ENCODE data around the gene SLC25A14. TPM values are rescaled to one million over a fixed set of nuclear protein-coding genes. Genes with fewer than 3 reads are reported as not detected.
"Not testable (repeated sequence)": the region's sequence is repeated elsewhere in the genome, so short reads cannot be mapped to it uniquely, and the experiment has no call there.

SLC25A14 gene, protein sequence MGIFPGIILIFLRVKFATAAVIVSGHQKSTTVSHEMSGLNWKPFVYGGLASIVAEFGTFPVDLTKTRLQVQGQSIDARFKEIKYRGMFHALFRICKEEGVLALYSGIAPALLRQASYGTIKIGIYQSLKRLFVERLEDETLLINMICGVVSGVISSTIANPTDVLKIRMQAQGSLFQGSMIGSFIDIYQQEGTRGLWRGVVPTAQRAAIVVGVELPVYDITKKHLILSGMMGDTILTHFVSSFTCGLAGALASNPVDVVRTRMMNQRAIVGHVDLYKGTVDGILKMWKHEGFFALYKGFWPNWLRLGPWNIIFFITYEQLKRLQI
- polyA plus RNA-seq (2013, experiment 1 of 2) = 20.2 TPM
- 20.0 TPM for polyA plus RNA-seq (2013, experiment 2 of 2)

DNA sequence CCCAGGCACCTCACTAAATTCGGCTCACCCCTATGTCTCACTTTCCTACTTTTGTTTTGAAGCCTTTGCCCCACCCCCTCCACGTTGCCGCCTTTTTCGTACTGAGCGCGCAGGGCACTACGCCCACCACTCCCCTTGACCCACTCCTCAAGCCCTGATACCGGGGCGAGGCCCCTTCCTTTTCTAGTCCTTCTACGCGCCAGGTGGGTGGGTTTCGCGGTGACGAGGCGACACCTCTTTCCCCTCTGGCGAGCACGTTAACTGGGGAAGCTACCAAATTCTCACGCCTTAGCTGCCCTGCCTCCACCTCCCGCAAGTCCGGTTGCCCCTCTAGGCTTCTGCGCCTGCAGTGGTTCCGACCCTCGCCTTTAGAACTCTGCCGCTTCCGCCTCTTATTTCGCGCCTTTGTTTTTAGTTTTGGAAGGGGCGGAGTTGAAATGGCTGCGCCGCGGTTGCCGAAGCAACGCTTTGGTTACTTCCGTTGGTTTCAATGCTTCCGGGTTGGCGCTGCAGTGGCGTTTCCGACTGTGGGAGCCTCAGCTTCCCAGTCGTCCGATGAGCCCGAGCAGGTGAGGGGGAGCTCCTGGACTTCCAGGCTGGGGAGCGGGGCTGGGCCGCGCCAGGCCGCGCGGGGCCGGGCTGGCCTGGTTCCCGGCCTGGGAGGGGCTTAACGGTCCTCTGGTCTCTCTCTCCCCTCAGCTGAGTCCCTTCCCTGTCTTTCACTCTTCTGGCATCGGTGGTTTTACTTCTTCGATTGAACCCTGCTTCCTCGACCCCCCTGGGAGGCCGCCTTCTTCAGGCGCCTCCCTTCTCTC, at the start of gene SLC25A14:
Gene SLC25A14, plus strand, starts transcription at position 512 of the 815 bp plus-strand sequence. CDS start 360 bp downstream, outside the sequence.
- H3K4me1 ChIP-seq (ENCODE audit: control insufficient read depth, insufficient read depth, low read length, poor library complexity, severe bottlenecking) = peaks cover 9% of the 10 kb centered on the region
- no peaks in the 10 kb centered on the region for H3K36me3 ChIP-seq (ENCODE audit: control insufficient read depth, insufficient read depth, low read length)
- peak within 1 kb of the TSS; percentile 55 for H3K4me3 ChIP-seq (ENCODE audit: extremely low read depth, insufficient read depth, low read length, poor library complexity, severe bottlenecking)
- H3K27ac ChIP-seq (ENCODE audit: low read depth, low read length, severe bottlenecking) = peak within 1 kb of the TSS; percentile 66
- no peaks in the 10 kb centered on the region for H3K9me3 ChIP-seq (ENCODE audit: control insufficient read depth, low read length)
- 0 to 3% methylated on average over 23 to 30 of the region's 55 CpGs for WGBS, 2 experiments (ENCODE audit: insufficient coverage in 2 of 2)

DNA sequence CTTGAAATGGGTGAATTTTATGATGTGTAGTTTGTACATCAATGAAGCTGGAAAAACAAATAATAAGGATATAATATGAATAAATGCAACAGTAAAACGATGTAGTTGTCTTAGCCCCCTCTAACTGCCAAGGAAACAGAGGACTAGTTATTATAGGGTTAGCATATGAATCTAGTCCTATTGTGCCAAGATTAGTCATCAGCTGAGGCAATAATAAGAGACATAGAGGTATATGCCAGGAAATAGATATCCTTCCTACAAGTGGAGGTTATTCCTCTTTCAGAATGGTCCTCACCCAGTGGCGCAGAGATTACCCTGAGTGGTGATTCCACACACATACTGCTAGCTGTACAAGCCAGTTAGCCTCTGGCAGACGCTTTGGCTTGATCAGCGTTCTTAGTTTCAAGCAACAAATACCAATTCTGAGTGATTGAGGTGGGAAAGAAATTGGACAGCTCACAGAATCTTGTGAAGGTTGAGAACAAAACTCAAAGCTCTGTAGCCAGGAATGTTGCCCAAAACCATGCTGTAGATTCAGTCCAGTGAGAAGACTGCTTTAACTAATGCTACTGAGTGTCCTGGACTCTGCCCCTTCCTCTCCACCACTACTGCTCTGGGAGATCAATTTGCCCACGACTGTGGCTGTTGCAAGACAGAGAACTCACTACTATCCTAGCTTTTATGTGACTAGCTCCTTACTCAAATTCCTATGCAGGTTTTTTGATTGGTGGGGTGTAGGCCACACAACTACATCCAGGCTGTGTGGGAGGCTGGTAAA, 44.0 kb upstream of the SLC25A14 start:
- Histone ChIP-seq H3K27ac (ENCODE audit: low read depth, low read length, severe bottlenecking) (no peak overlapping the region), H3K9me3 (ENCODE audit: control insufficient read depth, low read length) (no peaks in the 10 kb centered on the region), H3K4me1 (ENCODE audit: control insufficient read depth, insufficient read depth, low read length, poor library complexity, severe bottlenecking) (peaks cover 6% of the 10 kb centered on the region), H3K36me3 (ENCODE audit: control insufficient read depth, insufficient read depth, low read length) (no peaks in the 10 kb centered on the region), H3K4me3 (ENCODE audit: extremely low read depth, insufficient read depth, low read length, poor library complexity, severe bottlenecking) (no peak overlapping the region)
- 100% methylated on average over 2 of the region's 5 CpGs; no CpG with 5 or more reads in 1 of the 2 experiments for WGBS, 2 experiments (ENCODE audit: insufficient coverage in 2 of 2)

DNA sequence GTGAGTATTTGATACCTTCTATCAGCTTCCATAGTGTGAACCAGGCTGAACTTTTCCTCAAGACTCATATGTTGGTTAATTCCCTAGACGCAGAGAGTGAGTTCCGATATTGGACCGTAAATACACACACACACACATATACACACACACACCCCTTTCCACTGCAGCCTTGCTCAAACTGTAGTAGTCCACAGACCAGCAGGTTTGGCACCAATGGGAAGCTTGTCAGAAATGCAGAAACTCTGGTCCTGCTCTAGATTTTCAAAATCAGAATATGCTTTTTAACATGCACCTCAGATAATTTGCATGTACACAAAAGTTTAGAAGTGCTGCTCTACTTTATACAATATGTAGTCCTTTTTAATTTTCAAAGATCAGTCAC, 43.4 kb upstream of the SLC25A14 start:
- Histone ChIP-seq H3K9me3 (ENCODE audit: control insufficient read depth, low read length) (no peaks in the 10 kb centered on the region), H3K36me3 (ENCODE audit: control insufficient read depth, insufficient read depth, low read length) (no peaks in the 10 kb centered on the region), H3K4me1 (ENCODE audit: control insufficient read depth, insufficient read depth, low read length, poor library complexity, severe bottlenecking) (peaks cover 6% of the 10 kb centered on the region), H3K27ac (ENCODE audit: low read depth, low read length, severe bottlenecking) (peak overlapping the region; percentile 59), H3K4me3 (ENCODE audit: extremely low read depth, insufficient read depth, low read length, poor library complexity, severe bottlenecking) (no peak overlapping the region)
- WGBS, 2 experiments (ENCODE audit: insufficient coverage in 2 of 2) = no CpG with 5 or more reads among the region's 3 CpGs

DNA sequence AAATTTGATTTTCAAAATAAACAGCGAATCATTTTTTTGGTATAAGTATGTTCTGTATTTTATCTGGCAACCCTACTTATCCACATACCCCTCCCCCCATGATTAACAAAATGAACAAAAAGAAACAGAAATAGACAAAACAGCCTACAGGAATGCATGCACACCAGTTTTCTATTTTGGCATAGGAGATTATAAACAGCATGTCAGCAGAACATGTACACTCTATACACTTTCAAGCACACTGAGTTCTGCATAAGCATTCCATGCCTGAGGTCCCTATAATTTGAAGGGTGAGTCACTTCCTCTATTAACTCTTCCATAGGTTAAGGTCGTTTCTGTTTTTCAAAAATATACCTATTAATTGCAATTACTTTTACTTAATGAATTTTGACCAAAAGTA, 43.0 kb upstream of the SLC25A14 start:
- H3K27ac ChIP-seq (ENCODE audit: low read depth, low read length, severe bottlenecking) = peak overlapping the region; percentile 59
- H3K9me3 ChIP-seq (ENCODE audit: control insufficient read depth, low read length) = no peaks in the 10 kb centered on the region
- H3K36me3 ChIP-seq (ENCODE audit: control insufficient read depth, insufficient read depth, low read length) = no peaks in the 10 kb centered on the region
- no CpG with 5 or more reads among the region's 2 CpGs for WGBS, 2 experiments (ENCODE audit: insufficient coverage in 2 of 2)
- peaks cover 6% of the 10 kb centered on the region for H3K4me1 ChIP-seq (ENCODE audit: control insufficient read depth, insufficient read depth, low read length, poor library complexity, severe bottlenecking)
- no peak overlapping the region for H3K4me3 ChIP-seq (ENCODE audit: extremely low read depth, insufficient read depth, low read length, poor library complexity, severe bottlenecking)

DNA sequence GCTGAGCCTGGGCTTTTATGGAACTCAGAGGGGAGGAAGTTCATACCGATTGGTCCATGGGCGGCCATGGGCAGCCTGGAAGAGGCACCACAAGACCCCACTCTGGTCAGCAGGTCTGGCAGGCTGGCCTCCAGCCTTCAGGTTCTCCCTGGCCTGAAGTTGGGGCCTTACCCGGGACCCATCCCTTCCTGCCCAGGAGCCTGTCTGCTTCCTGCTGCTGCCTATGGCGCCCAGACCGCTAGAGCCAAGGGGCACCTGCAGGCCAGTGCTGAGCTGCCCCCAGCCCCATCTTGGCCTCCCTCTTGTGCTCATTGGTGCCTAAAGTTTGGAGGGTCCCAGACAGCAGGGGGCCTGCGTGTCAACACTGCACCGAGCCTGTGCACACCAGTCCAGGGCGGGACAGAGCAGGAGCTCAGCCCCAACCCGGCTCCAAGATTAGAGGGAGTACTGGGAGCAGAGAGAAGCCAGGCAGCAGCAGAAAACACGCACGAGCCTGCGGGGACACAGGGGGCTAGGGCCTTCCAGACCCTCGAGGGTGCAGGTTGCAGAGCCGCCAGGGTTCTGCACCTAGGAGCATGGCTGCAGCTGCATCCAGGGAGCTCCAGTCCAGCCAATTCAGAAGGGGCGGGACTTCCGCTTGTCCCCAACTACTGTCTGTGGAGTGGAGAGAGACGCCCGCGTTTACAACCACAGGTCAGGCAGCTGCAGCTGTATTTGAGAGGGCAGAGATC, 40.3 kb upstream of the SLC25A14 start:
- no peaks in the 10 kb centered on the region for H3K9me3 ChIP-seq (ENCODE audit: control insufficient read depth, low read length)
- H3K36me3 ChIP-seq (ENCODE audit: control insufficient read depth, insufficient read depth, low read length) = no peaks in the 10 kb centered on the region
- peaks cover 6% of the 10 kb centered on the region for H3K4me1 ChIP-seq (ENCODE audit: control insufficient read depth, insufficient read depth, low read length, poor library complexity, severe bottlenecking)
- WGBS, 2 experiments (ENCODE audit: insufficient coverage in 2 of 2) = 90% methylated on average over 8 of the region's 19 CpGs; no CpG with 5 or more reads in 1 of the 2 experiments
- no peak overlapping the region for H3K27ac ChIP-seq (ENCODE audit: low read depth, low read length, severe bottlenecking)
- H3K4me3 ChIP-seq (ENCODE audit: extremely low read depth, insufficient read depth, low read length, poor library complexity, severe bottlenecking) = no peak overlapping the region

DNA sequence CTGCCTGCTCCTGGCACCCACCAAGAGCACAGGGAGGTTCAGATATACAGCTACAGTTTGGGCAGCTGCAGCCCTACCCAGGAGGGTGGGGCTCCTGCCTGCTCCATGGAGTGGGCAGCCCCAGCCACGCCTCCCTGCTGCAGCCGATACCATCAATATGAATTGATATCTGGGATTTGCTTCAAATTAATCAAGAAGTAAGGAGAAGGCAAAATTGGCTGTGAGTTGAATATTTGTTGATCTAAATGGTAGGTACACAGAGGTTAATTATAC, 39.8 kb upstream of the SLC25A14 start:
- WGBS, 2 experiments (ENCODE audit: insufficient coverage in 2 of 2) = no CpG with 5 or more reads among the region's 2 CpGs
- Histone ChIP-seq H3K4me3 (ENCODE audit: extremely low read depth, insufficient read depth, low read length, poor library complexity, severe bottlenecking) (no peak overlapping the region), H3K27ac (ENCODE audit: low read depth, low read length, severe bottlenecking) (no peak overlapping the region), H3K36me3 (ENCODE audit: control insufficient read depth, insufficient read depth, low read length) (no peaks in the 10 kb centered on the region), H3K9me3 (ENCODE audit: control insufficient read depth, low read length) (no peaks in the 10 kb centered on the region), H3K4me1 (ENCODE audit: control insufficient read depth, insufficient read depth, low read length, poor library complexity, severe bottlenecking) (peaks cover 6% of the 10 kb centered on the region)

DNA sequence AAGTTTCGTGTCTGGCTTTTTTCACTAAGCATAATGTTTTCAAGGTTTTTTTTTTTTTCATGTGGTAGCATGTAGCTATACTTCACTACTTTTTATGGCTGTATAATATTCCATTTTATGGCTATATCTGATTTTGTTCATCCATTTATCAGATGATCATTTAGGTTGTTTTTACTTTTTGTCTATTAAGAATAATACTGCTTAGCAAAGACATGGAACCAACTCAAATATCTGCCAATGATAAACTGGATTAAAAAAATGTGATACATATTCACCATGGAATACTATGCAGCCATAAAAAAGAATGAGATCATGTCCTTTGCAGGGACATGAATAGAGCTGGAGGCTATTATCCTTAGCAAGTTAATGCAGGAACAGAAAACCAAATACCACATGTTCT, 38.3 kb upstream of the SLC25A14 start:
- peaks cover 5% of the 10 kb centered on the region for H3K4me1 ChIP-seq (ENCODE audit: control insufficient read depth, insufficient read depth, low read length, poor library complexity, severe bottlenecking)
- no peak overlapping the region for H3K27ac ChIP-seq (ENCODE audit: low read depth, low read length, severe bottlenecking)
- no peak overlapping the region for H3K4me3 ChIP-seq (ENCODE audit: extremely low read depth, insufficient read depth, low read length, poor library complexity, severe bottlenecking)
- no CpG with 5 or more reads among the region's 1 CpG for WGBS, 2 experiments (ENCODE audit: insufficient coverage in 2 of 2)
- no peaks in the 10 kb centered on the region for H3K36me3 ChIP-seq (ENCODE audit: control insufficient read depth, insufficient read depth, low read length)
- H3K9me3 ChIP-seq (ENCODE audit: control insufficient read depth, low read length) = no peaks in the 10 kb centered on the region

DNA sequence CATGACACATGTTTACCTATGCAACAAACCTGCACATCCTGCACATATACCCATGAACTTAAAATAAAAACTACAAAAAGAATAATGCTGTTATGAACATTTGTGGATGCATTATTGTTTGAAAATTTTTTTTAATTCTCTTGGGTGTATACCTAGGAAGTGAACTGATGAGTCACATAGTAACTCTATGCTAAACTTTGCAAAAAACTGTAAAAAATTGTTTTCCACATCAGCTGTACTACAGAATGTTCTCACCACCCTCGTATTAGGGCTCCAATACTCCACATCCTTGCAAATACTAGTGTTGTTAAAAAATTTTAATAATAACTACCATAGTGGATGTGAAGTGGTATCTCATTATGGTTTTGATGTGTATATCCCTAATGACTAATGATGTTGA, 37.7 kb upstream of the SLC25A14 start:
- Histone ChIP-seq H3K27ac (ENCODE audit: low read depth, low read length, severe bottlenecking) (no peak overlapping the region), H3K36me3 (ENCODE audit: control insufficient read depth, insufficient read depth, low read length) (no peaks in the 10 kb centered on the region), H3K4me1 (ENCODE audit: control insufficient read depth, insufficient read depth, low read length, poor library complexity, severe bottlenecking) (no peaks in the 10 kb centered on the region), H3K9me3 (ENCODE audit: control insufficient read depth, low read length) (no peaks in the 10 kb centered on the region), H3K4me3 (ENCODE audit: extremely low read depth, insufficient read depth, low read length, poor library complexity, severe bottlenecking) (no peak overlapping the region)
- no CpG with 5 or more reads among the region's 1 CpG for WGBS, 2 experiments (ENCODE audit: insufficient coverage in 2 of 2)

DNA sequence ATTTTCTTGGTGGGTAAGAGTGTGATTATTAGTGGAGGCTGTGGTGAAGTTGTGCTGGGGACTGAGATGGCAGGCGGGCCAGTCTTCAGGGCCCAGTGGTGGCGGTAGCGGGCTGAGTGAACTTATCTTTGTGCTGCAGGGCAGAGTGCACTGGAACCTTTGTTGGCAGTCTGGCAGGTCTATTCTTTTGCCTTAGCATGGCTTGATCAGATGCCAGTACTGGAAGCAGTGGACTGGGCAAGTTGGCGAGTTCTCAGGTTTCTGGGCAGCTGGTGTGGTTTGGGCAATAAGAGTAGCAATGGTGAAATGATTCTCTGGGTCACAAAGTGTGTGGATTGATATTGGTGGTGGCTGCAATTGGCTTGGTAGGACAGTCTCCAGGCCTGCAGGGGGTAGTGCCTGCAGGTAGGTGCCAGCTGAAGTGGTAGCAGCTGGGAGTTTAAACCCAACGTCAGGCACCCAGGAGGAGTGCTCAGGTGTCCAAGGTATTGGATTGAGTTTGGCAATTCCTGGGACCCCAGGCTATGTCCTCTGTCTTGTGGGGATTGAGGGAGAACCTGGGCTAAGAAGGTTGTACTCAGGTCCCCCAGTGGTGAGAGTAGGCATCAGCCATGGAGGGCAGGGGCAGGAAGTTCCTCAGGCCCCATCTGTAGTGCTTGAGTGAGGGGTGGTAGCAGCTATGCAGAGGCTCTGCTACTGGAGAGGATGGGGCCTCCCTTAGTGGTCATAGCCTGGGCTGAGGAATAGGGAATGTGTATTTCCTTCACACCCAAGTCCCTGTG, 34.9 kb upstream of the SLC25A14 start:
- Histone ChIP-seq H3K4me3 (ENCODE audit: extremely low read depth, insufficient read depth, low read length, poor library complexity, severe bottlenecking) (no peak overlapping the region), H3K36me3 (ENCODE audit: control insufficient read depth, insufficient read depth, low read length) (no peaks in the 10 kb centered on the region), H3K9me3 (ENCODE audit: control insufficient read depth, low read length) (no peaks in the 10 kb centered on the region), H3K4me1 (ENCODE audit: control insufficient read depth, insufficient read depth, low read length, poor library complexity, severe bottlenecking) (no peaks in the 10 kb centered on the region), H3K27ac (ENCODE audit: low read depth, low read length, severe bottlenecking) (no peak overlapping the region)
- WGBS, 2 experiments (ENCODE audit: insufficient coverage in 2 of 2) = 75 to 86% methylated on average over 1 of the region's 5 CpGs

DNA sequence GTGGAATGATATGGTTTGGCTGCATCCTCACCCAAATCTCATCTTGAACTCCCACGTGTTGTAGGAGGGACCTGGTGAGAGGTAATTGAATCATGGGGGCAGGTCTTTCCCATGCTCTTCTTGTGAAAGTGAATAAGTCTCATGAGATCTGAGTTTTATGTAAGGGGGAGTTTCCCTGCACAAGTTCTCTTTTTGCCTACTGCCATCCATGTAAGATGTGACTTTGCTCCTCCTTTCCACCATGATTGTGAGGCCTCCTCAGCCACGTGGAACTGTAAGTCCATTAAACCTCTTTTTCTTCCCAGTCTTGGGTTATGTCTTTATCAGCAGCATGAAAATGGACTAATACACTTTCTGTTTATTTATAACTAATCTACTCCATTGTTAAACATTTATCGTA, 19.8 kb upstream of the SLC25A14 start:
- not testable (repeated sequence) for H3K36me3 ChIP-seq (ENCODE audit: control insufficient read depth, insufficient read depth, low read length); H3K4me3 ChIP-seq (ENCODE audit: extremely low read depth, insufficient read depth, low read length, poor library complexity, severe bottlenecking); H3K27ac ChIP-seq (ENCODE audit: low read depth, low read length, severe bottlenecking); H3K4me1 ChIP-seq (ENCODE audit: control insufficient read depth, insufficient read depth, low read length, poor library complexity, severe bottlenecking); H3K9me3 ChIP-seq (ENCODE audit: control insufficient read depth, low read length)
- no CpG with 5 or more reads among the region's 3 CpGs for WGBS, 2 experiments (ENCODE audit: insufficient coverage in 2 of 2)
